Measurements from ENCODE around the gene DLX5. TPM values are rescaled to one million over a fixed set of nuclear protein-coding genes. Genes with fewer than 3 reads are reported as not detected.

The DLX5 gene
- total RNA-seq, 1 donor, result not detected

DNA sequence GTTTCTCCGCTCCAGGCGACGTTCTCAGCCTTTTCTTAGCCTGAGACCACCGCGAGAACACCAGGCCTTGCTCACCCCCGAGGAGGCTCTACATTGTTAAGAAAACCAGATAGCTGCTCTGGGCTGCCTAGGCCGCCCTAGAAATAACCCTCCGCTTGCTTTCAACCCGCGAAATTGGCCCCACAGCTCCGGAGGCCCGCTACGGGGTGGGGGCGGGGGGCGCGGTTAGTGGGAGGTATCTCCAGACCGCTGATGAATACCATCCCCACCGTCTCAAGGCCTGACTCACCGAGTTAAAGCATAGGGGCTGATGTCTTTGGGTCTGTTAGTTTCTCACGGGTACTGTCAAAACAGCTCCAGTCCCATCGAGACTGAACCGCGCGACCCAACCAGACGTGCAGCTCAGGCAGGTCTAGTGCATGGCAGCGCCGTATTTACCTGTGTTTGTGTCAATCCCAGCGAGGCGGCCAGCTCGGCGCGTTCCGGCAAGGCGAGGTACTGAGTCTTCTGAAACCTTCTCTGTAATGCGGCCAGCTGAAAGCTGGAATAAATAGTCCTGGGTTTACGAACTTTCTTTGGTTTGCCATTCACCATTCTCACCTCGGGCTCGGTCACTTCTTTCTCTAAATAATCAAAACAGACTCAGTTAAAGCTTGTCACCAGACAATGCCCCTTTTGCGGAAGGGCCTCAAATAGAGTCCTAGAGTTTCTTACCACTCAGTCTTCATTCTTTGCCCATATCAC lies 2.7 kb downstream of the DLX5 start:
- Histone ChIP-seq H3K4me3 (ENCODE audit: low read length) (no peak overlapping the region), H3K4me1 (ENCODE audit: insufficient read depth, low read length) (peaks cover 18% of the 10 kb centered on the region), H3K9me3 (ENCODE audit: low read depth, low read length) (no peaks in the 10 kb centered on the region), H3K27me3 (ENCODE audit: insufficient read depth, low read length) (peaks cover 98% of the 10 kb centered on the region)

DNA sequence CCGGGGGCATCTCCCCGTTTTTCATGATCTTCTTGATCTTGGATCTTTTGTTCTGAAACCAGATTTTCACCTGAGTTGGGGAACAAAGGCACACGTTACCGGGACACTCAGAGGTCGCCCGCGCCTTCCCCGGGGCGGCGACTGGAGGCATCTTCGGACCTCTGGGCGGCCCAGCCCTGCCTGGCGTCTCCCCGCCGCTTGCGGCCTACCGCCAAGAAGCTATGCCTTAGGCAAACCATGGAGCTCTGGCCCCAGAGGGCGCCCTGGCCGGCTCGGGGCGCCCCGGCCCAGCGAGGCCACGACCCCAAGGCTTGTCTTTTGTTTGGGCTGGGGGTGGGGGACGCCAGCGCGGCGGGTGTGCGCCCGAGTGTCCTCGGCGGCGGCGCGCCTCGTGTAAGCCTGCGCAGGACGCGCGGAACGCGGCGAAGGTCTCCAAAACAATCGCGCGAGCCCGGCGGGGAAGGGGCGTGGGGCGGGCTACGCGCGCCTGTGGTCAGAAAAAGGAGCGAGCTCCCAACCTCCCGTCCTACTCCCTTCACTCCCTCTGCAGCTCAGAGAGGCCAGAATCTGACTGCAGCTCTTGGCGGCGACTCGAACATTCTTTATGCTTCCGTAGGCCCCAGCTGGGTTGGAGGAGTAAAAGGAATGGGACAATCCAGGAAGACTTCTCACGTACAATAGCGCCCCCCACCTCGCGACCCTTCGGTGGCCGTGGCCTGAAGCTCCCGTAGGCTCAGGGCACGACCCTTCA lies 3.5 kb downstream of the DLX5 start:
- peaks cover 98% of the 10 kb centered on the region for H3K27me3 ChIP-seq (ENCODE audit: insufficient read depth, low read length)
- no peak overlapping the region for H3K4me3 ChIP-seq (ENCODE audit: low read length)
- H3K9me3 ChIP-seq (ENCODE audit: low read depth, low read length), result no peaks in the 10 kb centered on the region
- H3K4me1 ChIP-seq (ENCODE audit: insufficient read depth, low read length), result peaks cover 10% of the 10 kb centered on the region

DNA sequence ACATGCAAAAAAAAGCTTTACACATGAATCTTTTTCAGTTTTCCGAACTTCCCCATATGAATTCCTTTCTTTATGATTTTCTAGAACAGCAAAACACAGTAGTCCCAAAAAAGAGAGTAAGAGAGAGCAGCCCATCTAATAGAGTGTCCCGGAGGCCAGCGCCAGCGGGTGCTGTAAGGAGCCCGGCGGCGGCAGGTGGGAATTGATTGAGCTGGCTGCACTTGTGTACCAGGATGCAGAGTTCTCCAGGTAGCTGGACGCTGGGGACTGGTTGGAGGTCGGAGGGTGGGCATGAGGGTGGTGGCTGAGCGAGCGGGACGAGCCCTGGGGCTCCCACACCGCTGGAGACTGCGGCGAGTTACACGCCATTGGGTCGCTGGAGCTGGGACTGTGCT lies 4.0 kb downstream of the DLX5 start:
- Histone ChIP-seq H3K27me3 (ENCODE audit: insufficient read depth, low read length) (peaks cover 98% of the 10 kb centered on the region), H3K9me3 (ENCODE audit: low read depth, low read length) (no peaks in the 10 kb centered on the region), H3K4me1 (ENCODE audit: insufficient read depth, low read length) (peaks cover 6% of the 10 kb centered on the region), H3K4me3 (ENCODE audit: low read length) (no peak overlapping the region)

DNA sequence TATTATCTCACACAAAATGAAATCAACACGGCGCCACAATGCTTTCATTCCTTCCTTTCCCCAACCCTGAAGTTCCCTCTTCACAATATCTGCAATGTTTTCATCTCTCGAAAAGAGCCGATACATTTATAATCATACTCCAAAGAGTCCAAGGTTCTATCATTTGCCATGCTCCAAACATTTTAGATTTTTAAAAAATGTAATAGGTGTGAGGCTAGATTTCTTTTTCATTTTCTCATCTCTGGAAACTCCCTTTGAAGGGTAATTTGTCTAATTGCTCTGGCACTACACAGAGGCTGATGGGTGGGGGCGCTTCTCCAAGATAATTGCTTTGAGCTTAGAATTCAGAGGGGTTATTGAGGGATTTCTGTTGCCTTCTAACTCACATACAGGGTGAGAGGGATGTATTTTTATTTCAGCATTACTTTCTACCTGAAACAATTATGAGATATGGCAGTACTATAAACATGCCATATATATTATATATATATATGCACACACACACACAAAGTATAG lies 4.9 kb downstream of the DLX5 start:
- peaks cover 6% of the 10 kb centered on the region for H3K4me1 ChIP-seq (ENCODE audit: insufficient read depth, low read length)
- H3K27me3 ChIP-seq (ENCODE audit: insufficient read depth, low read length), result peaks cover 98% of the 10 kb centered on the region
- H3K9me3 ChIP-seq (ENCODE audit: low read depth, low read length), result no peaks in the 10 kb centered on the region
- no peak overlapping the region for H3K4me3 ChIP-seq (ENCODE audit: low read length)

DNA sequence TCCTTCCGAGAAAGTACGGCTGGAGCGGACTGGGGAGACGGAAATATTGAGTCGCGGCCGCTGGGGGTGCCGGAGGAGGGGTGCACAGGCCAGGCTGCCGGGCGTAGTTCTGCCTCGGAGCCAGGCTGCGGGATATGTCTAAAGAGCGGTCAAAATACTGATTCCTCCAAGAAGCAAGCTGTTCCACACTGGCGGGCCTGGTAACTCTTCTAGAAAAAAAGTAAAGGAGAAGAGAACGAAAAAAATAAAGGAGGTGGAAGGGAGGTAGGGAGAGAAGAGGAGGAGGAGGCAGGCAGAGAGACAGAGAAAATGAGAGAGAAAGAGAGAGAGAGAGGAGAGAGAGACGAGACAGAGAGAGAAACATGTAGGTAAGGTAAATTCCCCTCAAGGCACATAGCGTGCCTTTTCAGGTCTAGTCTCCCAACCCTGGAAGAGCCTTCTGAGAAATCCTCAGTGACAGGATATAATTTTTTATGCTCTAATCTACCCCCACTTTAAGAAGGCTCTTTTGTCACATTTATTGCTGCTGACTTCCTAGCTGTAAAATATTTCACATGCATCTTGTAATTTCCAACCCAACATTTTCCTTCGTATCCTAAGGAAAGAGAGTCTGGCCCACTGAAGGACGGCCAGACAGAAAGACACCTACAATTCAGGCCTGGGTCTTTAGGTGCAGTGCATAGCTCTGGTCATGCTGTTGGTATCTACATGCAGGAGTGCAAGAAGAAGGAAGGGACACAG lies 5.7 kb downstream of the DLX5 start:
- Histone ChIP-seq H3K9me3 (ENCODE audit: low read depth, low read length) (no peaks in the 10 kb centered on the region), H3K4me3 (ENCODE audit: low read length) (no peak overlapping the region), H3K27me3 (ENCODE audit: insufficient read depth, low read length) (peaks cover 98% of the 10 kb centered on the region), H3K4me1 (ENCODE audit: insufficient read depth, low read length) (peaks cover 6% of the 10 kb centered on the region)

DNA sequence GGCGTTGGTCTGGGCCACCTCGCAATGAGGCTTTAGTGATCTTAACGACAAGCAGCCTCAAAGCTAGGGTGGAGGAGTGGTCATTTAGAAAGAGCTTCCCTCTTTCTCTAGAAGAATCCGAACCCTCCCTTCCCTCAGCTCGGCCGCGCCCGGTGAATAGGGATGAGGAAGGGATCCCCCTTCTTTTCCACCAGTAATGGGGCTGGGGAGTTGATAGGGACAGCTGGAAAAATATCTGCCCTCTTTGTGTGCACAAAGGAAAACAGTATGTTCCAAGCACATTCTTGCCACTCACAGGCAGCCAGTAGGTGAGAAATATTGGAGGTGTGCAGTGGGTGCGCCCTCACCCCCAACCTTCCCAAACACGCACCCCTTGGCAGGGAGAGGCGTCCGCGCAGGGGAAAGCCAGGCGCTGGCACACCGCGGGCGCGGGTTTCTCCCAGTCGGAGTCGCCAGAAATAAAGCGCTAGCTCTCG lies 6.5 kb downstream of the DLX5 start:
- Histone ChIP-seq H3K9me3 (ENCODE audit: low read depth, low read length) (no peaks in the 10 kb centered on the region), H3K27me3 (ENCODE audit: insufficient read depth, low read length) (peaks cover 98% of the 10 kb centered on the region), H3K4me3 (ENCODE audit: low read length) (no peak overlapping the region), H3K4me1 (ENCODE audit: insufficient read depth, low read length) (peaks cover 6% of the 10 kb centered on the region)

DNA sequence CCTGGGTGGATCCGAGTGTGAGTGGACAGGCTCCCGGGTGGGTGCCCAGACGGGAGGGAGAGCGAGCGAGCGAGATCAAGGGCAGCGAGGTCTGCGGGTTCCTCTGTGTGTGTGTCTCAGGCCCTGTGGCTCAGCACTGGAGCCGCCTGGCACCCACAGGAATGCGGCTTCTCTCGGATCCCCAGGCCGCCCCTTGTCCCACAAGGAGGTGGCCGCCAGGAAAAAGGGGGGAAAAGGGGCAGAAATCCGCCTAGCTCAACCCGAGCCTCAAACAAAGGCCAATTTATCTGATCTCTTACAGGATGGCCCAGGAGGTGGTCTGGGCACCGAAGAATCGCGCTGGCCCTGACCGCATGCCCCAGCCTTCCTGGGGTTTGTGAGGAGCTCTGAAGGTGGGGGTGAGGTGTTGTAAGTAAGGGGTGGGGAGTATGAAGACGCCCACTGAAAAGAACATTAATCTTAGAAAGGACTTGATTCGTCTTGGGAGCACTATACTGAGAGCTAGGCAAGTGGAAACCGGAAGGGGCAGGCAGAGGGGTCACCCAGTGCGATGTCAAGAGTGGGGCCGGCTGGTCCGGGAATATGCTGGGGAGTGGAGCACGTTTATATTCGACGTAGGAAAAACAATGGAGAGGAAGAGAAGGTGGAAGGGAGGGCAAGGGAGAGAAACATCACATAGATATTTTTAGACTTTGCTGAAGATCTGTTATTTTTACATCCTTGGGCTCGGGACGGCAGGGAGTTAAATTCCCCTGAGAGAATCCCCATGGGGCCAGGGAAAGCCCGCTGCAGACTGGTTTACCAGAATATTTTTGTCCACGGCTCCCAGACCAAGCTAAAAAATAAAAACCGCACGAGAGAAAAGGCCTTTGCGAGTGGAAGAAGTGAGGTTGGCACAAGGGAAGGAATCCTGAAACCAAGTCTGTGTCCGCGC lies 7.2 kb downstream of the DLX5 start:
- Histone ChIP-seq H3K4me1 (ENCODE audit: insufficient read depth, low read length) (peaks cover 6% of the 10 kb centered on the region), H3K4me3 (ENCODE audit: low read length) (no peak overlapping the region), H3K27me3 (ENCODE audit: insufficient read depth, low read length) (peaks cover 98% of the 10 kb centered on the region), H3K9me3 (ENCODE audit: low read depth, low read length) (no peaks in the 10 kb centered on the region)

DNA sequence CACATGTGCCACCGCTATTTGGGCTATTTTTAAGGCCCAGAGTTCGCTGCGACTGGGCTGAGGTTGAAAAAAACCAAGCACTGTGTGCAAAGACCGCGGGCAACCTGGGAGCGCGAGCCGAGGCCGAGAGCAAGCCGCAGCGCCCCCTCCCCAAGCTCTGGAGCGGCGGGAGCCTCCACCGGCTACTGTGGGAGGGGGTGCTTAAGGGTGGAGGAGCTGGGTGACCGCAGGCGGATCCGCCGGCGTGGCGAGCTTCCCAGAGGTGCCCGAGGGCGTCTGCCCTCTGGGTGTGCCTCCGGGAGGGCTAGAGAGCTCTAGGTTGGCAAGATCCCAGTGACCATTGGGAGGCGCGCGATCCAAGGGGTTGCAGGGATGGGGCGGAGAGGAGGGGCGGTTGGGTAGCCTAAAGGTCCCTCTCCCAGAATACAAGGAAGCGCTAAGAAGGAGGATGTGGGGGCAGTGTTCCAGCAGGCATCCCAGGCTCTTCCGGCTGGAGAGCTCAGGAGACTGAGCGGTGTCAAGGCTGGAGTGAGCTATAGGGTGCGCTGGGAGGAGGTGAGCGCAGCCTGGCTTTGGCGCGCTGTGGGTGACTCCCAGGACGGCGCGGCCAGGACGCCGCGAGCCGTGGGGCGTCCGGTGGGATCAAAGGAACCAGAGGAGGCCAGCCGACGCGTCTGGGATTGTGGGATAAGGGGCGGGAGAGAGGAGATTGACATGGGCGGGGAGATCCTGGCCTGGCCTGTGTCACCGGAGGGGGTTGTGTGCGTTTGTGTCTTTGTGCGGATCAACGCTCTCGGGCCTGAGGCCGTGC lies 8.0 kb downstream of the DLX5 start:
- Histone ChIP-seq H3K9me3 (ENCODE audit: low read depth, low read length) (no peaks in the 10 kb centered on the region), H3K27me3 (ENCODE audit: insufficient read depth, low read length) (peaks cover 98% of the 10 kb centered on the region), H3K4me1 (ENCODE audit: insufficient read depth, low read length) (peaks cover 6% of the 10 kb centered on the region), H3K4me3 (ENCODE audit: low read length) (no peak overlapping the region)

DNA sequence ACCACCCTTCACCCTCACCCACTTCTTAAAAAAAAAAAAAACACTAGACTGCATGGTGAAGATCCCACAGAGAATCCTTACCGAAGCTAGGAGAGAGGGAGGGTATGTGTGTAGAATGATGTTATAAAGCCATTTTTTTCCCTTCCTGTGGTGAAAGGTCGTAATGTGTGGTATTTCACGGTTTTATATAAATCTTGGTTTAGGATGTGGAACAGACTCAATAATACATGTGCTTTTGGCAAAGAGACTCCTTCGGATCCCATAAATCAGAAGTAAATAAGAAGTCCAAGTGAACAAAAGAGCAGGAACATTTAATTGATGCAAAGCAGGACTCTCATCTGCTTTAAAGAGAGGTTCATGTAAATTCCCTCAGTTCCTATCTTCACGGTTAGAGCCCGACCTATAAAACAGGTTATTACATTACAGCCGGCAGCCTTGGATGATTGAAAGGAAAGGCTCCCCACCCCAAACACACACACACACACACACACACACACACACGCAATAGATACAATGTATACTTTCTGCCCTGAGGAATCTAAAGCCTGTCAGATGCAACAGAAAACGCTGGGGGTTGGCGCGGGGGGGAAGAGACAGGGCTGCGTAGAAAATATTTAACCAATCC lies 8.8 kb downstream of the DLX5 start:
- Histone ChIP-seq H3K9me3 (ENCODE audit: low read depth, low read length) (no peaks in the 10 kb centered on the region), H3K4me3 (ENCODE audit: low read length) (no peak overlapping the region), H3K27me3 (ENCODE audit: insufficient read depth, low read length) (peaks cover 98% of the 10 kb centered on the region), H3K4me1 (ENCODE audit: insufficient read depth, low read length) (peaks cover 2% of the 10 kb centered on the region)

DNA sequence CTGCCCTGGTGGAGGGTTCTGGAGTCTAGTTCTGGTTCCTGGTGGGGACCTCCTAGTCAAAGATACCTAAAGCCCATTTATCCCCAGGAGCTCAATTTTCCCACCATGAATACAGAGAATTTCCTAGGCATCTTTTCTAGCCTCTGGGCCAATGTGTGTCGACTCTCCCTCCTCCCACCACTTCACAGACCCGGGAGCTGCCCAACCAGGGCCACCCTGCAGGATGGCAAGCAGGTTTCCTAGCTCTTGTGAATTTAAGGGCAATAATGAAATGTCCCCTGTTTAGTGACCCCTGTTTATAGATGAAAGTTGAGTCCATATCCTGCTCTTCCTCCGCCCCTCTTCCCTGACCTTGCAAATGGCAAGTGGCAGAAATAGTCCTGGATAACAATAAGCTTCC lies 9.4 kb downstream of the DLX5 start:
- Histone ChIP-seq H3K4me3 (ENCODE audit: low read length) (no peak overlapping the region), H3K27me3 (ENCODE audit: insufficient read depth, low read length) (peaks cover 98% of the 10 kb centered on the region), H3K9me3 (ENCODE audit: low read depth, low read length) (no peaks in the 10 kb centered on the region), H3K4me1 (ENCODE audit: insufficient read depth, low read length) (no peaks in the 10 kb centered on the region)

DNA sequence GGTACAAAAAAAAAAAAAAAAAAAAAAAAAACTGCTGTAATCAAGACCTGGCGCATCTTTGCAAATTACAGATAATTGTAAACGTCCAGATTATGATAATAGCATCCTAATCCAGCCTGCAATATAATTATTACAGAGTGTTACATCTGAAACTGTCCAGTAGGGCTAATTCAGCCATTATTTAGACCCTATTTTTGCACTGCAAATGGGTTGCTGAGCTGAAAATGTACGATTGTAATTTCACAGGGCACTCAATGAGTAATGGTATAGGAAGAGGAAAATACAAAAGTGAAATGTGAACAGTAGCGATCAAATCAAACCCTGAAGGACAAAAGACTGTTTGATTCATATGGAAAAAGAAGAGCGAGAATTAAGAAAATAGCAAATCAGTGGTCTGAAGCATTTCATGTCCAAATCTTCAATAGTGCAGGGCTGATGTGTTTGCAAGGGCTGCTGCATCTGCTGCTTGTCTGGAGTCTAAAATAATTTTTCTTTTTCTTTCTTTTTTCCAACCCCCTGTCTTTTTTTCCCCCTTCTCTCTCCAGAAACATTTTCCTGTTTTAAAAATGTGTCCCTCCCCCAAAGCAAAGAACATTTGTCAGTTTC lies 10.4 kb downstream of the DLX5 start:
- H3K27me3 ChIP-seq (ENCODE audit: insufficient read depth, low read length), result peaks cover 98% of the 10 kb centered on the region
- H3K4me1 ChIP-seq (ENCODE audit: insufficient read depth, low read length), result no peaks in the 10 kb centered on the region
- H3K9me3 ChIP-seq (ENCODE audit: low read depth, low read length), result no peaks in the 10 kb centered on the region
- H3K4me3 ChIP-seq (ENCODE audit: low read length), result no peak overlapping the region

DNA sequence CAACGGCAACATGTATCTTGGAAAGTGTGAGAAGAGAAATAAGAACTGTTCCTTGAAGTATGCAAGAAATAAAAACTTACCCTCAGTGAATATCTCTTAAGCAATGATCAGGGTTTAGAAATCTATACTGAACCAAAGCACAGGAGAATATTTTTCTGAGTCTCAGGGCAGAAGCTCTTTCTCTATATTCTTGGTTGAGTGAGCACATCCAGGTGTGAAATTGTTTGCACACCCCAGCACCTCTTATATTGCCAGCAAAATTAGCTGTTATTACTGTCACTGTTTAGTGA lies 10.8 kb downstream of the DLX5 start:
- Histone ChIP-seq H3K9me3 (ENCODE audit: low read depth, low read length) (no peaks in the 10 kb centered on the region), H3K27me3 (ENCODE audit: insufficient read depth, low read length) (peaks cover 98% of the 10 kb centered on the region), H3K4me3 (ENCODE audit: low read length) (no peak overlapping the region), H3K4me1 (ENCODE audit: insufficient read depth, low read length) (no peaks in the 10 kb centered on the region)

DNA sequence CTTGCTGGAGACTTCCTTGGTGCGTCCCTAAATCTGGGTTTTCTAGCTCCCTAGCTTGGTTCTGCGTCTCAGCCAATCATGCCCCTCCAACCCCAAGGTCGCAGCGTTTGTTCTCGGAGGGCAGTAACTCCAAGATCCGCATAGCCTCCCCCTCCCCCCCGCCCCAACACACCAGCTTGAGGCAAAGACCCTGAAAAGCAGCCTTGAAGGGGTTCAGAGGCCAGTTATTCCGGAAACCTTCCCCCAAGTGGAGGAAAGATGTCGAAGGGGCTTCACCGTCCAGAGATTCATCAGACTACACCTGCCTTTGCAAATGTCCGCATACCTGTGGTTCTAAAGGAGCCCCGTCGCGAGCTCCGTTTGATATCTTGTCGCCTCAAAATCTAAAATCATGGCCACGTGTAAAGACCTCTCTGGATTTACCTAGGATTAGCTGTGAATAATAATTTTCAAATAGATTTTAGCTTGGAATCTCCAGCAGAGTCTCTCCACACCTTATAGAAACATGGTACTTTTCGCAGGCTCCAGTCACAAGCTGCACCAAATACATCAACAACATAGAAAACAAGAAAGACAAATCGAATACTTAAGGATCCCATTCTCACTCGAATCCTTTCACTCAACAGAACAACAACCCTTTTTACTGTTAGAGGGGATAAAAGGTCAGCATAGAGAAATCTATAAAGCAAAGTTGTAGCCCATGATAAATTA lies 11.3 kb downstream of the DLX5 start:
- peaks cover 99% of the 10 kb centered on the region for H3K27me3 ChIP-seq (ENCODE audit: insufficient read depth, low read length)
- no peaks in the 10 kb centered on the region for H3K9me3 ChIP-seq (ENCODE audit: low read depth, low read length)
- H3K4me3 ChIP-seq (ENCODE audit: low read length), result no peak overlapping the region
- H3K4me1 ChIP-seq (ENCODE audit: insufficient read depth, low read length), result no peaks in the 10 kb centered on the region

Data from mononuclear cell (primary cell).